HG03025 (cell line): ENCODE results near the gene KCNJ5.

Source experiments
- ATAC-seq: cut with Tn5 transposase; IDR thresholded peaks from one replicate; pipeline ENCODE4 v1.9.1; 2021; ENCODE audit warnings: mild to moderate bottlenecking, moderate library complexity; ENCODE audit not compliant: unreplicated experiment, low FRiP score

KCNJ5 gene

GRCh38 chr11:128868841-128869671 lies 22.1 kb upstream of the KCNJ5 start:
- no peak for ATAC-seq

DNA sequence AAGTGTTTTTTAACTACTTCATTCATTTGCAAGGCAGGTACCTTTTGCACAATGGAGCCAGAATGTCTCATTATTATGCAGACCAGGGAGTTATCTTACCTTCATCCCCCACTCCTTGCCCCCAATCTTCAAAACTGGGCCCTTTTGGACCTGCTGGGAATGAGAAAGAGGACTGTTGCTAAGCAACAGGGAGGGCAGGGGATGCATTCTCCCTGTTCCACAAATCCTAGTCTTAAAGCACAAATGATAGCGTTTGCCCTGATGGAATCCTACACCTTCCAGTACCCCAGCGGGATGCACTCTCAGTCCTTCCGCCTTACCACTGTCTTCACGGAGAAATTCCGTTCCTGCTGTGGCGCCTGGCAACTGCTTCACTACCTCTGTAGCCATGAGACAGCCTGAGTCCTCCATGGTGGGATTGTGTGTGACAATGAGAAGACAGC lies 20.0 kb upstream of the KCNJ5 start:
- ATAC-seq, result no peak

GRCh38 chr11:128872094-128872493 lies 19.1 kb upstream of the KCNJ5 start:
- ATAC-seq, result no peak

DNA sequence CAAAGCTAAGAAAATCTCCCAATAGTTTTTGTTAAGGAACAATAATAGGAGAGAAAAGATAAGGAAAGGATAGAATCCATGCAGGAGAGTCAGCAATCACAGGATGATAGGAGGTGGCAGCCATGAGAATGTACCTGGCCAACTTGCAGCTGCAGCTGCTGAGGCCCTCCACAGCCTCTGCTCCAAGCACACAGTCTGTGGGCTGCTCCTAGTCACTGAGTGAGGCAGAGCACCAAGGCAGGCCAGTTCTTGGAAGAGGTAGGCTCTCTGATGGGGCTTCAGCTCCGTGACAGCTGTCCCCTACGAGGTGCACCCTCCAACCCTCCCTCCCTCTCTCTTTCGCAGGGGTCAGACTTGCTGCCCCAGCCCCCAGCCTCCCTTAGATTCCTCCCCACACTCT lies 18.6 kb upstream of the KCNJ5 start:
- ATAC-seq, result no peak

DNA sequence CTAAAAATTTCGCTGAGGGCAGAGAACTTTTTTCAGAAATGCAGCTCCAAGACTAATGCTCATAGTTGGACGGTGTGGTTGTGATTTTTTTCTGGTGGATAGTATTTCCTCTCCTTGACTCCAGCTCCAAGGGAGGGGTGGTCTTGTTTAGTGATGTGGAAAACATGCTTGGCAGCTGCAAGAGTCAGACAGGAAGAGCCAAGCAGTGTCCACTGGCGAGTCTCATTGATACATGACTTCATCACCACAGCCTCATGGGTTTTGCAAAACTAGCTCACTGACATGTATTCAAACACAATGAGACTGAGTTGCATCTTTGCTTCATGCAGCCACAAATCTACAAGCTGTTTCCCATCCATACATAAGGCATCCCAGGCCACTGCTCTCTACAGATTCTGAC lies 16.7 kb upstream of the KCNJ5 start:
- no peak for ATAC-seq

DNA sequence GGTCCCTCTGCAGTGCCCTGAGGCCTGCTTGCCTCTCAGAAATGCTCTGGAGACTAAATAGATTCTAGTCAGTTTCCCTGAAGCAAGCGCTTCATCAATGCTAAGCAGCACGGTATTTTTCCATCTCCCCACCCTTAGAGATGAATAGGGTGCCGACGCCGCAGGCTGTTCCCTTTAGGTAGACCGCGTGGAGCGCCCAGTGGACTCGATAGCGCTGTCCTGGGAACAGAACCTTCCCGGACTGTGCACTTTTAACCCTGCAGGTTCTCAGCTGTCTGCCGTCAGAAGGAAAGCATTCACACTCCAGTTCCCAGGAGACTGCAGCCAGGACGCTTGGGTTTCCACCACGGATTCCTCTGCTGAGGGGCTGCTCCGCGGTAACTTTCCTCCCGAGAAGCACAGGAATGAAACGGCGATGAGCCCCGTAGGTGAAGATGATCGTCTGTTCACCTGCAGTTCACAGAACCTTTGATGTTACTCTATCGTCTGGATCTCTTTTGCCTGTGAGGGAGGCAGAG lies 15.0 kb upstream of the KCNJ5 start:
- ATAC-seq, result no peak

DNA sequence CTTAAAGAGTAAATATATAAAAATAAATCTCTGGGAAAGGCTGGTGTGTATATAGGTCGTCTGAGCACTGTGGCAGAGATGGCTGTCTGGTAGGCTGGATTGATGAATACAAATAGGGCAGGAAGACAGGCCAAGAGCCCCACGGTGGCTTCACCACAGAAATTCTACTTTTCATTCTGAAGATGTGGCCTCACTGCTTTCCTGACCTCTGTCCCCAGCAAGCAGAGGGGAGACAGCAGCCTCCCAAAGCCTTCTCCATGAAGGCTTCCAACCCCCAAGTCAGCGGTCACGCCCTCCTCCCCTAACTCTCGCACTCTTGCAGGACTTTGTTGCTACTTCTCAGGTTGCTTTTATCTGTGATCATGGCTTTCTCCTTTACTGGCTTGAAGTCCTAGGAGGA lies 13.4 kb upstream of the KCNJ5 start:
- ATAC-seq, result no peak

DNA sequence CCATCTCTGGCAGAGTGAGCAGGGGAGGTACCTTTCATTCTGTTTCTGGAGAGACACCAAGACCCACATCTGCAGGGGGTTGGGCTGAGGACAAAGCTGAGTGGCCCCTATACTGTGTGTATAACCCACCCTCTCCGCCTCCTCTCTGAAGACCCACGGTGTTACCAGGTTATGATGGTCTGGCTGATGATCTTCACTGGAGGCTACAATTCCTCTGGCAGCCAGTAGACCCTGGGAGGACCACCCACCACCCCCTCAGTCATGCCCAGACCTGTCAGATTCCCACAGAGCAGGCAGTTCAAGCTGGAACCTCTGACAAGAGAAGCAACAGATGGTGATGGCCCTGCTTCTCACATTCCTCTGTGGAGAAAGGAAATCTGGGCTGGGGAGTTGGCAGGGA lies 12.7 kb upstream of the KCNJ5 start:
- no peak for ATAC-seq

DNA sequence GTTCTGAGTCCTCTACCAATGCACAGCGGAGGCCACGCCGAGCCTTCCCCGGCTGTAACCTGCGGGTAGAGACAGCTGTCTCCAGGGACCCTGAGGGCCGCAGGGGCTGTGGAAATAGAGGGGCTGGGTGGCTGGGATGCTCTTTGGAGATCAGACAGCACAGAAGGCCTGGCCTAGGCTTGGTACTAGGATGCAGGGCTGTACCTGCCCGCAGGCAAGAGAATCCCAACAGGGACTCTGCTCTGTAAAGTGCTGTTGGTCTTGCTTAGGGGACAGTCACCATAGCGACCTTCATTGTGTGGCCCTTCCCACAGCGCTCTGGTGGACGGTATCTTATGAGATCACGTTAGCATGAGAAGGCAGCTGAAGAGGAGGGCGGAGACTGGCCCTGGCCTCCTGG lies 11.3 kb upstream of the KCNJ5 start:
- ATAC-seq, result no peak

GRCh38 chr11:128881221-128881620 lies 9.9 kb upstream of the KCNJ5 start:
- no peak for ATAC-seq

- ATAC-seq, result no peak
Measured at GRCh38 chr11:128882451-128882850, 8.7 kb upstream of the KCNJ5 start.

- ATAC-seq, result no peak
Measured at GRCh38 chr11:128884054-128884453, 7.1 kb upstream of the KCNJ5 start.

GRCh38 chr11:128884703-128885338 lies 6.3 kb upstream of the KCNJ5 start:
- peak; percentile 75 for ATAC-seq

- no peak for ATAC-seq
Measured at GRCh38 chr11:128886406-128887124, 4.6 kb upstream of the KCNJ5 start.

DNA sequence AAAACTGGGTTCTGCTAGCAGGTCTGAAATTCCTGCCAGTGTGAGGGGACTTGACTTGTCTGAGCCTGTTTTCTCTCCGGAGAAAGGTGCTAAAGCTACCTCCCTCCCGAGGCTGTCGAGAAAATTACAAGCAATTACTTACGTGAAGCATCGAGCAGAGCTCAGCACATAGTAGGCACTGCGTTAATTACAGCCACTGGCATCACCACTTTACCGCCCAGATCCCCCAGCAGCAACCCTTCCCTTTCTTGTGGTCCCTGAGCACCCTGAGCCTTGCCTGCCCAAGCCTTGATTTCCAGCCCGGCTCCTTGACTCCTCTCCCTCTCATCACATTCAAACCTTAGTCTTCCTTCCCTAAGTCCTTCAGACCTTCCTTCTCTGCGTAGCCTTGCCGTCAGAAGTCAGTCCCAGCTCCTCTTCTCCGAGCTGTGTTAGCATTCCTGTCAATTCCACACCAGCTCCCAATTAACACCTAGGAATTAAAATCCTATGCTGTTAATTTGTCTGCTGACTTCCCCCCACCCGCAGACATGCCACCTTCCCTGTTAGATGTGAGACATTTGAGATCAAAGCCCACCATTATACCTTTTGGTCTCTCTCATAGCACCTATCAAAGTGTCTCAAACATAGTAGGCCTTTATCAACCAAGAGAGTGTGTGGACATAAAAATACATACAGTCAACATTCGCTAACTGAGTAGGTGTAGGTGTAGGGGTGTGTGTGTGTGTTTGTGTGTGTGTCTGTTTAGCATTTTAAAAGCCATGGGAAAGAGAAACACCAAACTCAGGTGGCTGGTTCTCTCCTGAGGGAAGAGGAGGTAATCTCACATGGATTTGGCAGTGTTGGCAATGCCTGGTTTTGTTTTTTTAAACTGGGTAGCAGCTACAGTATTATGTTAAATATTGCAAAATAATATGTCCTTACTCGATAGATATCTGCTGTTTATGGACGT lies 2.8 kb upstream of the KCNJ5 start:
- ATAC-seq, result no peak

DNA sequence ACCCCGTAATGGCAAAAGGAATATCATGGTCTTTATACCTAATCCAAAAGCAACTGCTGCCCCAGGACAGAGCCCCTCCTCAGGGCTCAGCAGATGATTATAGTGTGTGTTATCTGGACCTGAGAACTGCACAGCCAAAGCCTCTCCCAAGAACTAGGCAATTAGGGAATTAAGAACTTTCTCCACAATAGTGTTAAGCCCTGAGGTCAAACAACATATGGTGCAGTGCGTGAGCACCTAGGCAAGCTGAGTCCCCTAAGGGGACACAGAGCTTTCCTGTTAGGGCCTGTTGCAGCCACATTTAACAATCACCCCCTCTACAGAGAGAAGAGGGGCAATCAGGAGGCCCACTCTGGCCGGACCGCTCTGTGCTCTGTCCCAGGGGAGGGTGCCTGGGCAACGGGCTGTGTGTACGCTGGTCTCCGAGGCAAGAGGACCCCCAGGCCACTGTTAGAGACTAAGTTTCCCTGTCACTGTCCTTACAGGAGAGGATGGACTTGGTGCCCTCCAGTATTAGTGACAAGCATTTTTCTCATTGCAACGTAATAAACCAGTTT lies 1.4 kb upstream of the KCNJ5 start:
- ATAC-seq, result no peak

DNA sequence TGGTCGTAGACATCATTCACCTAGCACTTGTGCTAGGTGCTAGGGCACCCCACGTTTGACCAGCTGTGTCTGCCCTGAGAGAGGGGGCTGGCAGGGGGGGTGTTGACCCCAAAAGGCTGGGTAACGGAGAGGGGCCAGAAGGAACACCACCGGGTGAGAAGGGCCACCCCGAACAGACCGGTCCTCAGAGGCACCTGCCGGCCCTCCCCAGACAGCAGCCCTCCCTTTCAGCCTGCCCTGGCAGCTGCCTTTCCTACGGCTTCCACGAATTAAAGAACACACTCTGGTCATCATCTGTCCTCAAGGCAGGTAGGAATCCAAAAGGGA lies 977 bp upstream of the KCNJ5 start:
- no peak for ATAC-seq

GRCh38 chr11:128891913-128892398 lies 800 bp downstream of the KCNJ5 start:
- no peak for ATAC-seq

- ATAC-seq, result no peak
Measured at GRCh38 chr11:128892866-128893565, 1.9 kb downstream of the KCNJ5 start.
